Measurements from ENCODE around the gene ASB10.

- TF ChIP-seq, protein P1, sequence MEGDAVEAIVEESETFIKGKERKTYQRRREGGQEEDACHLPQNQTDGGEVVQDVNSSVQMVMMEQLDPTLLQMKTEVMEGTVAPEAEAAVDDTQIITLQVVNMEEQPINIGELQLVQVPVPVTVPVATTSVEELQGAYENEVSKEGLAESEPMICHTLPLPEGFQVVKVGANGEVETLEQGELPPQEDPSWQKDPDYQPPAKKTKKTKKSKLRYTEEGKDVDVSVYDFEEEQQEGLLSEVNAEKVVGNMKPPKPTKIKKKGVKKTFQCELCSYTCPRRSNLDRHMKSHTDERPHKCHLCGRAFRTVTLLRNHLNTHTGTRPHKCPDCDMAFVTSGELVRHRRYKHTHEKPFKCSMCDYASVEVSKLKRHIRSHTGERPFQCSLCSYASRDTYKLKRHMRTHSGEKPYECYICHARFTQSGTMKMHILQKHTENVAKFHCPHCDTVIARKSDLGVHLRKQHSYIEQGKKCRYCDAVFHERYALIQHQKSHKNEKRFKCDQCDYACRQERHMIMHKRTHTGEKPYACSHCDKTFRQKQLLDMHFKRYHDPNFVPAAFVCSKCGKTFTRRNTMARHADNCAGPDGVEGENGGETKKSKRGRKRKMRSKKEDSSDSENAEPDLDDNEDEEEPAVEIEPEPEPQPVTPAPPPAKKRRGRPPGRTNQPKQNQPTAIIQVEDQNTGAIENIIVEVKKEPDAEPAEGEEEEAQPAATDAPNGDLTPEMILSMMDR (IDR thresholded peaks at IDR 0.05) = no peak
- TF ChIP-seq EZH2 (IDR thresholded peaks at IDR 0.05; ENCODE audit: borderline replicate concordance, insufficient read depth, low read depth, low read length, poor library complexity, severe bottlenecking) = no peak
Observed at GRCh38 chr7:151128144-151128543, 58.9 kb downstream of the ASB10 start.
